Panc1 (cell line): ENCODE data around the gene PANK4. TPM values are rescaled to one million over a fixed set of nuclear protein-coding genes. Genes with fewer than 3 reads are reported as not detected.

ENCODE experiments used
- ATAC-seq: fragments of 200-7000 bp; cut with Tn5 transposase; 2 replicates; pipeline ENCODE4 v1.9.1; 2020; ENCODE audit warnings: mild to moderate bottlenecking, moderate library complexity
- BruUV-seq: library from RNA; stranded (reverse); fragments of 400-500 nt; replicated peaks from 2 replicates; lab custom pipeline; 2021; lab: Mats Ljungman, UMichigan
- CTCF ChIA-PET: fragments of 300-600 bp; sonication (Branson Sonifier 250); formaldehyde crosslinking; loops from one replicate; lab custom pipeline; 2022; ENCODE audit warnings: antibody characterized with exemption; lab: Charles Lee
- POLR2A ChIA-PET: fragments of 300-600 bp; sonication (Branson Sonifier 250); formaldehyde crosslinking; loops from one replicate; lab custom pipeline; 2022; ENCODE audit warnings: antibody characterized with exemption; lab: Charles Lee
- DNase-seq: peaks from one replicate; pipeline ENCODE4 v3.0.0-alpha.2; 2010; ENCODE audit warnings: low read depth, low spot score
- H3K27ac ChIP-seq: 2 replicates; pipeline ENCODE4 v1.5.1; 2011; ENCODE audit warnings: mild to moderate bottlenecking, low read length, inconsistent platforms
- H3K27me3 ChIP-seq: fragments of 200-500 bp; sonication (Bioruptor generic); 2 replicates; pipeline ENCODE4 v1.6.0; 2014; ENCODE audit warnings: low read length, inconsistent platforms; ENCODE audit not compliant: control insufficient read depth, insufficient read depth
- H3K36me3 ChIP-seq: fragments of 200-500 bp; sonication (Bioruptor generic); 2 replicates; pipeline ENCODE4 v1.5.1; 2014; ENCODE audit warnings: inconsistent platforms, mild to moderate bottlenecking, low read length, moderate library complexity; ENCODE audit not compliant: control insufficient read depth, insufficient read depth
- H3K4me1 ChIP-seq: 2 replicates; pipeline ENCODE4 v1.5.1; 2011; ENCODE audit warnings: inconsistent platforms, mild to moderate bottlenecking, low read length, moderate library complexity; ENCODE audit not compliant: control insufficient read depth, insufficient read depth
- H3K4me3 ChIP-seq, 2 experiments: 2 replicates each; pipeline ENCODE4 v1.5.1; 2011 to 2012; ENCODE audit warnings: low read depth in 2 of 2, low read length in 2 of 2, mild to moderate bottlenecking in 2 of 2, inconsistent platforms in 1 of 2, moderate library complexity in 1 of 2
- H3K9me3 ChIP-seq: fragments of 200-500 bp; sonication (Bioruptor generic); 2 replicates; pipeline ENCODE4 v1.5.1; 2014; ENCODE audit warnings: low read depth, mild to moderate bottlenecking, inconsistent platforms, low read length, moderate library complexity; ENCODE audit not compliant: control insufficient read depth, insufficient read depth
- POLR2AphosphoS5 ChIP-seq: IDR thresholded peaks from 2 replicates; pipeline ENCODE4 v1.6.1; 2012; ENCODE audit warnings: mild to moderate bottlenecking, low read depth, low read length, moderate library complexity
- REST ChIP-seq, 2 experiments: IDR thresholded peaks; 2 replicates each; pipeline ENCODE4 v1.6.1; 2011 to 2012; ENCODE audit warnings: low read depth in 2 of 2, control low read depth in 1 of 2, low read length in 1 of 2, mild to moderate bottlenecking in 1 of 2, moderate library complexity in 1 of 2; ENCODE audit not compliant: insufficient read depth in 1 of 2
- SIN3A ChIP-seq: IDR thresholded peaks from 2 replicates; pipeline ENCODE4 v1.6.1; 2012; ENCODE audit warnings: low read depth, mild to moderate bottlenecking, low read length, moderate library complexity, borderline replicate concordance; ENCODE audit not compliant: insufficient read depth
- TCF7L2 ChIP-seq: IDR thresholded peaks from 2 replicates; pipeline ENCODE4 v1.6.1; 2011; ENCODE audit warnings: mild to moderate bottlenecking, low read depth, low read length, inconsistent platforms
- in situ Hi-C: cut with HindIII; loops from 2 replicates; pipeline ENCODE4 v1.10.0; 2016; ENCODE audit warnings: low sequenced_read_pairs, low pct_unique_long_range_greater_than_20kb
- intact Hi-C: fragments of 100-400 bp; cut with micrococcal nuclease; formaldehyde crosslinking; loops from one replicate; pipeline ENCODE4 v1.10.0; 2022; ENCODE audit not compliant: unreplicated experiment
- total RNA-seq: library from RNA; stranded (reverse); gene quantifications from one replicate; pipeline ENCODE4 v1.2.1, GENCODE V29; 2021; ENCODE audit not compliant: unreplicated experiment
- TF ChIP-seq, protein P1 (sequence below): fragments of 450-650 bp; IDR thresholded peaks from 2 replicates; pipeline ENCODE4 v1.5.1; 2017; ENCODE audit warnings: mild to moderate bottlenecking

Gene PANK4
- total RNA-seq, 1 experiment from 2014 or later = 35.9 TPM

DNA sequence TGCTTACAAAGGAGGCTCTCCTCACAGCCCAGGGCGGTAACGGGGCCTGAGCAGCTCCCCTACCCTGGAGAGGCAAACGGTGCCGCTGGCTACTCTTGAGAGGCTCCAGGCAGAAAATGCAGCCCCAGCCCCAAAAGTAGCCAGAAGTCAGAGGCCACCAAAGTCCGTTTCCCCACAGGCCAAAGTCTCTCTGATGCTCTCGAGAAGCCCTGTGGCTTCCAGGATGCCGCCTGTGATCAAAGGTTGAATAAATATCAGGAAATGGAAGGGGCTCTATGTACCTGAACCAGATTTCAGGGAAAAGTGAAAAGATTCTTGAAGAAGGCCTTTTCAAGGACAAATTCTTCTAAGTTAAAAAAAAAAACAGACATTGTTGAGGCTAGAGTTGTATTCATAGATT lies 4.2 kb downstream of the PANK4 start:
- H3K36me3 ChIP-seq = peaks cover 3% of the 10 kb centered on the region
- TF ChIP-seq POLR2AphosphoS5 (no peak), SIN3A (no peak), REST (IDR thresholded peaks at IDR 0.05; ENCODE audit: insufficient read depth in 1 of 2, low read depth in 2 of 2, low read length in 1 of 2) (no peak), TCF7L2 (no peak)
- TF ChIP-seq, protein P1, sequence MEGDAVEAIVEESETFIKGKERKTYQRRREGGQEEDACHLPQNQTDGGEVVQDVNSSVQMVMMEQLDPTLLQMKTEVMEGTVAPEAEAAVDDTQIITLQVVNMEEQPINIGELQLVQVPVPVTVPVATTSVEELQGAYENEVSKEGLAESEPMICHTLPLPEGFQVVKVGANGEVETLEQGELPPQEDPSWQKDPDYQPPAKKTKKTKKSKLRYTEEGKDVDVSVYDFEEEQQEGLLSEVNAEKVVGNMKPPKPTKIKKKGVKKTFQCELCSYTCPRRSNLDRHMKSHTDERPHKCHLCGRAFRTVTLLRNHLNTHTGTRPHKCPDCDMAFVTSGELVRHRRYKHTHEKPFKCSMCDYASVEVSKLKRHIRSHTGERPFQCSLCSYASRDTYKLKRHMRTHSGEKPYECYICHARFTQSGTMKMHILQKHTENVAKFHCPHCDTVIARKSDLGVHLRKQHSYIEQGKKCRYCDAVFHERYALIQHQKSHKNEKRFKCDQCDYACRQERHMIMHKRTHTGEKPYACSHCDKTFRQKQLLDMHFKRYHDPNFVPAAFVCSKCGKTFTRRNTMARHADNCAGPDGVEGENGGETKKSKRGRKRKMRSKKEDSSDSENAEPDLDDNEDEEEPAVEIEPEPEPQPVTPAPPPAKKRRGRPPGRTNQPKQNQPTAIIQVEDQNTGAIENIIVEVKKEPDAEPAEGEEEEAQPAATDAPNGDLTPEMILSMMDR = no peak
- BruUV-seq = no TSS peak
- ChIA-PET POLR2A (no interaction called here), CTCF (no interaction called here)
- in situ Hi-C loops = no loop called here
- H3K27me3 ChIP-seq = no peaks in the 10 kb centered on the region
- intact Hi-C loops = no loop called here
- ATAC-seq (no peak), DNase-seq (no peak)
- H3K27ac ChIP-seq = no peak overlapping the region; the same call in 1 of the 2 replicates
- peaks cover 31% of the 10 kb centered on the region for H3K4me1 ChIP-seq
- H3K9me3 ChIP-seq = no peaks in the 10 kb centered on the region
- no peak overlapping the region for H3K4me3 ChIP-seq

DNA sequence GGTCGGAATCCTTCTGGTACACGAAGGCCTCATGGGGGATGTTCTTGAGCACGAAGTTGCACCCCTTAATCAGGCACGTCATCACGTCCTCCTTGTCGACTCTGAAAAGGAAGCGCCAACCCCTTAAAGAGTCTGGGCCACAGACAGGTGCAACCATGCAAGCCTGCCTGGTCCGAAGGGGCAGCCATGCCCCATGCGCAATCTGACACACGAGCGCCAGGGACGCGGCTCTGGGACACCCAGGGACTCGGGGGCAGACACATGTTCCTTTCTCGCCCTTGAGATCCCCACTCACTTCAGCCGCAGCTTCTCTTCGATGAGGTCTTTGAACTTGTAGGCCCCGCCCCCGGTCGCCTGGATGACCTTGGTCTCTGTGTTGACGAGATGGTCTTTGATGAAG lies 5.6 kb downstream of the PANK4 start:
- DNase-seq (no peak), ATAC-seq (no peak)
- no peak overlapping the region for H3K27ac ChIP-seq
- BruUV-seq = no TSS peak
- no peaks in the 10 kb centered on the region for H3K9me3 ChIP-seq
- intact Hi-C loops (no loop called here), in situ Hi-C loops (no loop called here)
- H3K27me3 ChIP-seq = no peaks in the 10 kb centered on the region
- CTCF ChIA-PET = no interaction called here
- no peak overlapping the region for H3K4me3 ChIP-seq
- POLR2A ChIA-PET = no interaction called here
- H3K36me3 ChIP-seq = peaks cover 3% of the 10 kb centered on the region
- peaks cover 25% of the 10 kb centered on the region for H3K4me1 ChIP-seq
- TF ChIP-seq POLR2AphosphoS5 = no peak
- no peak for TF ChIP-seq REST (IDR thresholded peaks at IDR 0.05; ENCODE audit: insufficient read depth in 1 of 2, low read depth in 2 of 2, low read length in 1 of 2)
- TF ChIP-seq TCF7L2 = no peak
- TF ChIP-seq, protein P1 = no peak
- no peak for TF ChIP-seq SIN3A
